Fibroblast of the aortic adventitia (primary cell): Measurements from ENCODE around the gene FOSL1. TPM values are rescaled to one million over a fixed set of nuclear protein-coding genes. Genes with fewer than 3 reads are reported as not detected.

Experiments used
- DNase-seq: peaks from one replicate; pipeline ENCODE4 v3.0.0-alpha.2; 2010; ENCODE audit warnings: low read depth
- H3K4me3 ChIP-seq: 2 replicates; pipeline ENCODE4 v1.5.1; 2011; ENCODE audit warnings: low read depth, mild to moderate bottlenecking, control low read depth, low read length, moderate library complexity
- total RNA-seq: library from RNA; depleted of rRNA; stranded (reverse); fragments of >200 nt; gene quantifications from 2 replicates; pipeline ENCODE4 v1.2.3, GENCODE V29; 2012; ENCODE audit warnings: low replicate concordance
- TF ChIP-seq, protein P1 (sequence below): IDR thresholded peaks from 2 replicates; pipeline ENCODE4 v1.5.1; 2011; ENCODE audit warnings: mild to moderate bottlenecking, low read length, control low read depth, inconsistent platforms; ENCODE audit not compliant: insufficient read depth

FOSL1 gene
- total RNA-seq, 1 donor, result 73.9 TPM

DNA sequence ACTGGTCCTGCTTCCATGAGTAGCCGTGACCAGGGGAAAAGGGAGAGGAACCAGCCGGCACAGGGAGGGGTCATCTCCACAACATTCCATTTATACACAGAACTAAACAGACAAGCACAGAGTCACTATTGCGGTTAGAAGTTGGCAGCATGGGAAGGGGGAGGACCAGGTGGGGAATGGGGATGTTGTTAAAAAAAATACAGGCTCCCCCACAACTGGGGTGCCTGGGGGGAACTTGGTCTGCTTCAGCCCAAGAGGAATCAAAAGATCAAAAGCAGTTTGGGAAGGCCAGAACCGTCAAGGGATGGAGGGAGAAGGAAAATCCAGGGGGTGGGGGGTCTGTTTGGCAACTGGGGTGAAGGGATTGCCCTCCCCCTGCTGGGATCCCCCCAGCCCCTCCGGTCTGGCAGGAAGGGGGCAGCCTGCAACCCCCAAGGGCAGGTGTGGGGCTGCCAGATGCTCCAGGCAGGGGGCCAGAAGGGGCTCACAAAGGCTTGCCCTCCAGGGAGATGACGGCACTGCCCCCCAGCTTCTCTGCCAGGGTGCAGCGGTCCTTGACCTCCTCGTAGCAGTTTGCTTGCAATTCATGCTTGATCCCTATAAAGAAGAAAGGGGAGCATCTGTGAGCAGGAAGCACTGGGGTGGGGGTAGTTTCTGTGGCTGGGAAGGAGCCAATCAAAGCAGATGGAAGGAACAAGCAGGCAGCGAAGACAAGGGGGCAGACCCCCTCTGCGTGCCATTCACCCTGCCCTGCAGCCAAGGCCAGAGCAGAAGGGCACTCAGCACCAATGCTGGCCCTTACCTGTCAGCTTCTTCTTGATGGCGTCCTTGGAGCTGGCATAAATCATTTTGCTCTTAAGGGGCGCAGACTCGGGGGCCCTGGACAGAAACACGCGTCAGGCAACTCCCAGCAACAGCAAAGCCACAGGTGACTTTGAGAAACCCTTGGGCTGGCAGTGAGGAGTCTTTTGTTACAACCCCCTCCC lies 45.0 kb downstream of the FOSL1 start:
- TF ChIP-seq, protein P1, sequence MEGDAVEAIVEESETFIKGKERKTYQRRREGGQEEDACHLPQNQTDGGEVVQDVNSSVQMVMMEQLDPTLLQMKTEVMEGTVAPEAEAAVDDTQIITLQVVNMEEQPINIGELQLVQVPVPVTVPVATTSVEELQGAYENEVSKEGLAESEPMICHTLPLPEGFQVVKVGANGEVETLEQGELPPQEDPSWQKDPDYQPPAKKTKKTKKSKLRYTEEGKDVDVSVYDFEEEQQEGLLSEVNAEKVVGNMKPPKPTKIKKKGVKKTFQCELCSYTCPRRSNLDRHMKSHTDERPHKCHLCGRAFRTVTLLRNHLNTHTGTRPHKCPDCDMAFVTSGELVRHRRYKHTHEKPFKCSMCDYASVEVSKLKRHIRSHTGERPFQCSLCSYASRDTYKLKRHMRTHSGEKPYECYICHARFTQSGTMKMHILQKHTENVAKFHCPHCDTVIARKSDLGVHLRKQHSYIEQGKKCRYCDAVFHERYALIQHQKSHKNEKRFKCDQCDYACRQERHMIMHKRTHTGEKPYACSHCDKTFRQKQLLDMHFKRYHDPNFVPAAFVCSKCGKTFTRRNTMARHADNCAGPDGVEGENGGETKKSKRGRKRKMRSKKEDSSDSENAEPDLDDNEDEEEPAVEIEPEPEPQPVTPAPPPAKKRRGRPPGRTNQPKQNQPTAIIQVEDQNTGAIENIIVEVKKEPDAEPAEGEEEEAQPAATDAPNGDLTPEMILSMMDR, result no peak
- H3K4me3 ChIP-seq, result peak overlapping the region; percentile 95
- DNase-seq, result no peak

DNA sequence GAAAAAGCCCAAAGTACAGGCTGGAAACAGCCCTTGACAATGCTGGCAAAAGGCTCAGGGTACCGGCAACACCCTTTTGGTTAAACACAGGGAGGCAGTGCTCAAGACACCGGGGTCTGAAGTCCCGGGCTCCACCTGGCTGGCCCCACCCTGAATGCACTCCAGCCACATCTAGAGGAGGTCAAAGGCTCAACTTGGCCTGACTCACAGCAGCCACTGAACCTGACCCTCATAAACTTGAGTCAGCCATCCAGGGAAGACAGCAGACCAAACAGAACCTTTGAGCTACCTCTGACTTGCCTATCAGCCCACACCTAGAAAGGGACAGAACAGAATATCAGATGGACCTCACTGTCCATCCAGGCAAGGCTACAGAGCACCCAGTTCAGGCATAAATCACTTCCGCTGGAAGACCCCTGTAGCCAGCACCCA lies 46.0 kb downstream of the FOSL1 start:
- H3K4me3 ChIP-seq, result no peak overlapping the region
- TF ChIP-seq, protein P1, result no peak
- DNase-seq, result no peak

DNA sequence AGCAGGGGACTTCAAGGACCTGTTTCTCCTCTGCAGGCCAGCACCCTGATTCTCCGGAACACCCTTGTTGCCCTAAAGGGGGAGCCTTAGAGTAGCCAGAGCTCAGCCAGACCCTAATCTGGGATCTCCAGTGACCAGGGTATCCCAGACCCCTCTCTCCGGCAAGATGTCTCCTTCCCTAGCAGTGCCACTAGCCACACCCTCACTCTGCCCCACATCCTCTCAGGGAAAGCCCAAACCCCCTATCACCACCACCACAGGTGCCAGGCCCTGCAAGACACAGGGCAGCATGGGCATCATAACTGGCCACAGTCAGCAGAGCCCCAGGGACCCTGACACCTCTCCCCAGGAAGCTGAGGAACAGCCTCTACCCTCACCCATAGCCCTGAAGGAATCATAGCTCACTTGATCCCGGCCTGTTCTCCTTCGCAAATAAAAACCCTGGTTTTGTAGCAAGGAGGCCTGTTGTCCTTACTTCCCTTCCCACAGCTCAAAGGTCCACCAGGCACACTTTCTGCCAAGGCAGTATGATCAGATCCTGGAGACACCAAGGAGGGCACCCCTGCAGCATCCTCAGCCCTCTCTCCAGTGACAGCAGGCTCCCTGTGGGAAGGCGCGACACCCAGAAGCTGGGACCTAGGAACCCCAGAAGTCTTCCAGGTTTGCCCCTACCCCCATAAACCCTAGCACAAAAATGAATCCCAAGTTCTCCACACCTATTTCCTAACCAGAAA lies 46.8 kb downstream of the FOSL1 start:
- H3K4me3 ChIP-seq, result no peak overlapping the region
- TF ChIP-seq, protein P1, result no peak
- DNase-seq, result no peak

DNA sequence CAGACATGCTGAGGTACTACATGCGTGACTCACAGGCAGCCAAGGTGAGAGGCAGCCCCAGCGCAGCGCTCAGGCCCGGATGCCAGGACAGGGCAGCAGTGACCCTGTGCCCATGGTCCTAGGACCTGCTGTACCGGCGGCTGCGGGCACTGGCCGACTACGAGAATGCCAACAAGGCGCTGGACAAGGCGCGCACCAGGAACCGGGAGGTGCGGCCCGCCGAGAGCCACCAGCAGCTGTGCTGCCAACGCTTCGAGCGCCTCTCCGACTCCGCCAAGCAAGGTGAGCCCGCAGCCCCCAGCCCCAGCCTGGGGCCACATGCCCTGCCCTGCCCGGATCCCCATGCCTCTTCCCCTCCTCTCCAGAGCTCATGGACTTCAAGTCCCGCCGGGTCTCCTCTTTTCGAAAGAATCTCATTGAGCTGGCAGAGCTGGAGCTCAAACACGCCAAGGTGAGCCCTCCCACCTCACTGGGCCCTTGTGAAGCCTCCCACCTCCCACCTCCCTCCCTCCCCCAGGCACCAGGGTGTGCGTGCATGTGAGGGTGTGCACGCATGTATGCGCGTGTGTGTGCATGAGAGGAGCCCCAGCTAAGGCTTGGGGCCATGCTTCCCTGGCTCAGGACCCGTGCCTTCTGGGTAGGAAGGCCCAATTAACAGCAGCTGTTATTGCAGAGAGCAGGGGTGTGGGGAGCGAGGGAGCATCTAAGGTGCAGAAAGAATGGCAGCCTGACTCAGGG lies 47.5 kb downstream of the FOSL1 start:
- H3K4me3 ChIP-seq, result no peak overlapping the region
- TF ChIP-seq, protein P1, result no peak
- no peak for DNase-seq

DNA sequence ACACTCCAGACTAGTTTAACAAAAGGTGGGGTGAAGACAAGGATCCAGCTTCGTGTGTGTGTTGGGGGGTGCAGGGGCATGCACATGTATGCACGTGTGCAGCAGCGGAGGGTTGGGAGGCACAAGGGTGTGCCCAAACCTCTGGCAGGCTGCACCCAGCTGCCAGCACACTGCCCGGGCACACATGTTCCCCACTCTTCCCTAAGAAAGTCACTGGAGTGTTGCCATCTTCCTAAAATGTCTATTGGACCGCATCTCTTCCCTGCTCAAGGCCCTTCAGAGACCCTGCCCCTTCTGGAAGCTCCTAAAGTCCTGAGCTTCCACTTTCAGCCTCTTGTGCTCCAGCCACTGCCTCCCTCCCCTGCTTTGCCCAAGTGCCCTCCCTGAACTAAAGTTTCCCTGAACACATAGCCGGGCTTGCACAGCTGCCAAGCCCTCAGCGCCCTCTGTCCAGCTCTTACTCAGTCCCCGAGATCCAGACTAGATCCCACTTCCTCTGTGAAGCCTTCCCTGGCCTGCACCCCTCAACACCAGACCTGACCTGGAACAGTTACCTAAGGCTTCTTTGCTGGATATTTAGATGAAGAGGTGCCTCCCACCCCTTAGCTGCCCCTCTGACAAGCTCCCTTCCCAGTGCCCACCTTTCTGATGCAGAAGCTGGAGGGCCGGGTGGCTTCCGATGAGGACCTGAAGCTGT lies 48.2 kb downstream of the FOSL1 start:
- no peak for DNase-seq
- no peak overlapping the region for H3K4me3 ChIP-seq
- TF ChIP-seq, protein P1, result no peak

DNA sequence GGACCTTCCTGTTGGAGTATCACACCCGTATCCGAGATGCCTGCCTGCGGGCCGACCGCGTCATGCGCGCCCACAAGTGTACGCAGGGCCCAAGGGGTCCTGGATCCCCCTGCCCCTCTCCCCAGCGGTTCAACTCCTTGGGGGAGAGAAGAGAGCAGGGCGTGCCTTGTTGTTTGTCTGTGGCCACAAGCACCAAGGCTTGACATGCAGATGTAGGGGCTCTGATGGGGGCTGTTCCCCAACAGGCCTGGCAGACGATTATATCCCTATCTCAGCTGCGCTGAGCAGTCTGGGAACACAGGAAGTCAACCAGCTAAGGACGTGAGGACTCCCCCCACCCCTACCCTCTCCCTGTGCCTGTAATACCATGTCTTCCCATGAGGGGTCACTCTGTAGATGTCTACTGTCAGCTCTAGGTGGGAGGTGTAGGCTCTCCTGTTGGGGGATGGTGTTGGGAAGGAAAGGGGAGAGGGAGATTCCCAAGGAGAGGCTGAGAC lies 49.1 kb downstream of the FOSL1 start:
- H3K4me3 ChIP-seq, result no peak overlapping the region
- TF ChIP-seq, protein P1, result peak; percentile 50
- DNase-seq, result no peak
